SU-DHL-6 (cell line): ENCODE measurements around the gene NRN1.

ENCODE experiments used
- EZH2phosphoT487 ChIP-seq: fragments of 200-600 bp; sonication (generic), shearing (Covaris generic); conservative IDR thresholded peaks from 2 replicates; pipeline ENCODE4 v1.6.1; 2018; ENCODE audit warnings: mild to moderate bottlenecking, antibody characterized with exemption, low read length, moderate library complexity, mixed read lengths
- TF ChIP-seq, protein P1 (sequence below): fragments of 200-600 bp; sonication (generic); IDR thresholded peaks from one replicate; pipeline ENCODE4 v1.5.1; 2017; ENCODE audit warnings: antibody characterized with exemption, mild to moderate bottlenecking, low read length, moderate library complexity; ENCODE audit not compliant: insufficient read depth, poor library complexity, severe bottlenecking

- TF ChIP-seq, protein P1, sequence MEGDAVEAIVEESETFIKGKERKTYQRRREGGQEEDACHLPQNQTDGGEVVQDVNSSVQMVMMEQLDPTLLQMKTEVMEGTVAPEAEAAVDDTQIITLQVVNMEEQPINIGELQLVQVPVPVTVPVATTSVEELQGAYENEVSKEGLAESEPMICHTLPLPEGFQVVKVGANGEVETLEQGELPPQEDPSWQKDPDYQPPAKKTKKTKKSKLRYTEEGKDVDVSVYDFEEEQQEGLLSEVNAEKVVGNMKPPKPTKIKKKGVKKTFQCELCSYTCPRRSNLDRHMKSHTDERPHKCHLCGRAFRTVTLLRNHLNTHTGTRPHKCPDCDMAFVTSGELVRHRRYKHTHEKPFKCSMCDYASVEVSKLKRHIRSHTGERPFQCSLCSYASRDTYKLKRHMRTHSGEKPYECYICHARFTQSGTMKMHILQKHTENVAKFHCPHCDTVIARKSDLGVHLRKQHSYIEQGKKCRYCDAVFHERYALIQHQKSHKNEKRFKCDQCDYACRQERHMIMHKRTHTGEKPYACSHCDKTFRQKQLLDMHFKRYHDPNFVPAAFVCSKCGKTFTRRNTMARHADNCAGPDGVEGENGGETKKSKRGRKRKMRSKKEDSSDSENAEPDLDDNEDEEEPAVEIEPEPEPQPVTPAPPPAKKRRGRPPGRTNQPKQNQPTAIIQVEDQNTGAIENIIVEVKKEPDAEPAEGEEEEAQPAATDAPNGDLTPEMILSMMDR = no peak
- no peak for TF ChIP-seq EZH2phosphoT487
Observed at GRCh38 chr6:6005051-6006005, 1.4 kb downstream of the NRN1 start.
